HL-60 (cell line): Measurements from ENCODE around the gene ENTHD1.

ENCODE experiments used
- CTCF ChIP-seq: IDR thresholded peaks from one replicate; pipeline ENCODE4 v1.5.1; 2011; ENCODE audit warnings: low read length, control low read depth, inconsistent platforms; ENCODE audit not compliant: insufficient read depth
- GABPA ChIP-seq: IDR thresholded peaks from 2 replicates; pipeline ENCODE4 v1.6.1; 2012; ENCODE audit warnings: low read depth
- POLR2AphosphoS5 ChIP-seq: IDR thresholded peaks from 2 replicates; pipeline ENCODE4 v1.6.1; 2012; ENCODE audit warnings: low read depth

GRCh38 chr22:39917197-39917643 lies 23.7 kb upstream of the ENTHD1 start:
- TF ChIP-seq CTCF (no peak), POLR2AphosphoS5 (no peak), GABPA (no peak)
